NCI-H2029 (cell line): Measurements from ENCODE around the gene DYNLL1.
"Not testable (repeated sequence)": the region's sequence is repeated elsewhere in the genome, so short reads cannot be mapped to it uniquely, and the experiment has no call there.

Experiments used
- DNase-seq: peaks from one replicate; lab custom pipeline; 2025; lab: John Stamatoyannopoulos, UW

DYNLL1 gene

GRCh38 chr12:120515496-120515895, 19.6 kb downstream of the DYNLL1 start:
- DNase-seq = no peak

- not testable (repeated sequence) for DNase-seq
These were observed 23.4 kb downstream of the DYNLL1 start for GRCh38 chr12:120519324-120519723.

- DNase-seq = no peak
These were observed 26.7 kb downstream of the DYNLL1 start for GRCh38 chr12:120522568-120522967.

- DNase-seq = peak; percentile 78
These were observed 33.1 kb downstream of the DYNLL1 start, which contains the start of gene COQ5 for GRCh38 chr12:120528861-120529525. COQ5 (minus strand) TSS chr12:120529158; CDS start chr12:120529141, 17 bp downstream.

GRCh38 chr12:120529641-120530417, 33.9 kb downstream of the DYNLL1 start:
- peak; percentile 29 for DNase-seq

GRCh38 chr12:120530418-120530761, 34.5 kb downstream of the DYNLL1 start:
- DNase-seq = not testable (repeated sequence)

- DNase-seq = no peak
These were observed 36.9 kb downstream of the DYNLL1 start for GRCh38 chr12:120532701-120533238.

- DNase-seq = peak; percentile 86
These were observed 38.3 kb downstream of the DYNLL1 start, which contains the start of gene RNF10 for GRCh38 chr12:120534203-120534702. RNF10 (plus strand) TSS chr12:120534356; CDS start chr12:120534812, 456 bp downstream.

GRCh38 chr12:120534703-120535655, 39.1 kb downstream of the DYNLL1 start:
- no peak for DNase-seq

GRCh38 chr12:120536064-120536791, 40.3 kb downstream of the DYNLL1 start:
- no peak for DNase-seq

GRCh38 chr12:120537856-120538220, 41.9 kb downstream of the DYNLL1 start:
- no peak for DNase-seq

- DNase-seq = peak; percentile 20
These were observed 42.6 kb downstream of the DYNLL1 start for GRCh38 chr12:120538281-120539156.

- no peak for DNase-seq
These were observed 43.4 kb downstream of the DYNLL1 start for GRCh38 chr12:120539303-120539702.

- DNase-seq = no peak
These were observed 44.5 kb downstream of the DYNLL1 start for GRCh38 chr12:120540445-120540844.

- no peak for DNase-seq
These were observed 46.3 kb downstream of the DYNLL1 start for GRCh38 chr12:120542166-120542565.

GRCh38 chr12:120544691-120545090, 48.8 kb downstream of the DYNLL1 start:
- DNase-seq = no peak

GRCh38 chr12:120546050-120546386, 50.1 kb downstream of the DYNLL1 start:
- peak; percentile 56 for DNase-seq
